CD14-positive monocyte (primary cell): Measurements from ENCODE around the gene BUD23. TPM values are rescaled to one million over a fixed set of nuclear protein-coding genes. Genes with fewer than 3 reads are reported as not detected.
A peak's percentile ranks its signal among the peaks of the same experiment; 100 is the strongest.

Experiments used
- DNase-seq, 3 donors: peaks; one replicate each; pipeline ENCODE4 v3.0.0-alpha.2; 2011 to 2022
- H2AFZ ChIP-seq: 2 replicates; pipeline ENCODE4 v1.6.0; 2012; ENCODE audit warnings: mild to moderate bottlenecking, low read depth, low read length, inconsistent platforms; ENCODE audit not compliant: insufficient read depth, poor library complexity, severe bottlenecking
- H3K27ac ChIP-seq, 2 donors: 1 replicate in 1 of 2; 2 replicates in 1 of 2; pipeline ENCODE4 v1.5.1; 2012 to 2013; ENCODE audit warnings: low read length in 2 of 2, control low read depth in 1 of 2, inconsistent platforms in 1 of 2, low read depth in 1 of 2, mild to moderate bottlenecking in 1 of 2
- H3K27me3 ChIP-seq, 2 donors: one replicate each; pipeline versions ENCODE4 v1.6.0 to v1.6.1; 2011 to 2013; ENCODE audit warnings: low read length in 2 of 2; ENCODE audit not compliant: control insufficient read depth in 2 of 2, insufficient read depth in 2 of 2
- H3K36me3 ChIP-seq, 2 donors: replicated peaks in 1 of 2; 1 replicate in 1 of 2; 2 replicates in 1 of 2; pipeline versions ENCODE4 v1.5.1 to v1.6.1; 2012 to 2013; ENCODE audit warnings: low read length in 2 of 2, control low read depth in 1 of 2, inconsistent platforms in 1 of 2, mild to moderate bottlenecking in 1 of 2; ENCODE audit not compliant: insufficient read depth in 2 of 2, control insufficient read depth in 1 of 2
- H3K4me1 ChIP-seq, 2 donors: 1 replicate in 1 of 2; 2 replicates in 1 of 2; pipeline versions ENCODE4 v1.5.1 to v1.6.1; 2012 to 2013; ENCODE audit warnings: low read length in 2 of 2, control low read depth in 1 of 2, inconsistent platforms in 1 of 2, mild to moderate bottlenecking in 1 of 2, moderate library complexity in 1 of 2; ENCODE audit not compliant: insufficient read depth in 2 of 2, control insufficient read depth in 1 of 2
- H3K4me2 ChIP-seq: replicated peaks from 2 replicates; pipeline ENCODE3; 2012; ENCODE audit warnings: low read length, moderate library complexity, mild to moderate bottlenecking; ENCODE audit not compliant: poor library complexity, severe bottlenecking; ENCODE audit errors: extremely low read depth
- H3K4me3 ChIP-seq, 3 experiments: fragments of 200-600 bp in 1 of 3; sonication (generic) in 1 of 3; replicated peaks in 1 of 3; 1 replicate in 2 of 3; 2 replicates in 1 of 3; pipeline ENCODE4 v1.5.1; 2011 to 2013; ENCODE audit warnings: low read length in 3 of 3, mild to moderate bottlenecking in 3 of 3, control low read depth in 2 of 3, low read depth in 2 of 3, inconsistent platforms in 1 of 3, moderate library complexity in 1 of 3
- H3K79me2 ChIP-seq: 2 replicates; pipeline ENCODE4 v1.6.0; 2012; ENCODE audit warnings: mild to moderate bottlenecking, control low read depth, inconsistent platforms, low read length, moderate library complexity; ENCODE audit not compliant: insufficient read depth
- H3K9ac ChIP-seq: 2 replicates; pipeline ENCODE4 v1.6.0; 2017; ENCODE audit warnings: low read length, mild to moderate bottlenecking; ENCODE audit not compliant: insufficient read depth, poor library complexity, severe bottlenecking
- H3K9me3 ChIP-seq, 2 donors: replicated peaks in 1 of 2; 1 replicate in 1 of 2; 2 replicates in 1 of 2; pipeline versions ENCODE4 v1.5.1 to v1.6.1; 2012 to 2013; ENCODE audit warnings: low read length in 2 of 2, control low read depth in 1 of 2; ENCODE audit not compliant: control insufficient read depth in 1 of 2, insufficient read depth in 1 of 2
- H4K20me1 ChIP-seq: 2 replicates; pipeline ENCODE4 v1.6.0; 2012; ENCODE audit warnings: mild to moderate bottlenecking, low read length, control low read depth, moderate library complexity; ENCODE audit not compliant: insufficient read depth
- H3K27ac Mint-ChIP-seq, 7 donors: one replicate each; pipeline ENCODE4 v1.8.0; 2020; ENCODE audit warnings: mild to moderate bottlenecking in 7 of 7, mixed read lengths in 7 of 7, moderate library complexity in 6 of 7, inconsistent platforms in 2 of 7
- H3K27me3 Mint-ChIP-seq, 3 donors: one replicate each; pipeline ENCODE4 v1.8.0; 2021 to 2022; ENCODE audit warnings: low read depth in 3 of 3, mild to moderate bottlenecking in 3 of 3, mixed read lengths in 3 of 3, moderate library complexity in 3 of 3, inconsistent platforms in 1 of 3
- H3K36me3 Mint-ChIP-seq, 2 donors: one replicate each; pipeline ENCODE4 v1.8.0; 2020; ENCODE audit warnings: mixed read lengths in 2 of 2, inconsistent platforms in 1 of 2, mild to moderate bottlenecking in 1 of 2
- H3K4me1 Mint-ChIP-seq: one replicate; pipeline ENCODE4 v1.8.0; 2020; ENCODE audit warnings: mild to moderate bottlenecking, mixed read lengths
- H3K4me3 Mint-ChIP-seq, 2 donors: one replicate each; pipeline ENCODE4 v1.8.0; 2020; ENCODE audit warnings: mild to moderate bottlenecking in 2 of 2, mixed read lengths in 2 of 2, moderate library complexity in 1 of 2
- H3K9me3 Mint-ChIP-seq, 7 donors: one replicate each; pipeline ENCODE4 v1.8.0; 2020 to 2022; ENCODE audit warnings: mixed read lengths in 7 of 7, mild to moderate bottlenecking in 6 of 7, moderate library complexity in 6 of 7, inconsistent platforms in 2 of 7
- CTCF ChIP-seq: fragments of 200-600 bp; IDR thresholded peaks from one replicate; pipeline ENCODE4 v1.8.0; 2022; ENCODE audit warnings: antibody characterized with exemption, mild to moderate bottlenecking
- WGBS: methylation state at CpG from one replicate; pipeline ENCODE4 v1.1.5; 2013; ENCODE audit warnings: missing lambda C conversion rate; ENCODE audit not compliant: insufficient coverage; 5-methylcytosine and 5-hydroxymethylcytosine counted together
- intact Hi-C, 2 donors: fragments of 100-400 bp; cut with micrococcal nuclease; formaldehyde crosslinking; loops; one replicate each; pipeline versions ENCODE4 v1.15.0 to v1.15.1; 2023
- polyA plus RNA-seq, 3 donors: library from polyadenylated mRNA; depleted of rRNA in 1 of 3; unstranded in 2 of 3; stranded (reverse) in 1 of 3; fragments of 300-500 nt in 2 of 3; fragments of >200 nt in 1 of 3; fragmentation: Illumina TruSeq in 2 of 3; gene quantifications; 1 replicate in 2 of 3; 2 replicates in 1 of 3; pipeline ENCODE4 v1.2.3, GENCODE V29; 2012 to 2021

The BUD23 gene
- polyA plus RNA-seq, 3 donors = 44.5 to 51.9 (median 51.1) TPM

DNA sequence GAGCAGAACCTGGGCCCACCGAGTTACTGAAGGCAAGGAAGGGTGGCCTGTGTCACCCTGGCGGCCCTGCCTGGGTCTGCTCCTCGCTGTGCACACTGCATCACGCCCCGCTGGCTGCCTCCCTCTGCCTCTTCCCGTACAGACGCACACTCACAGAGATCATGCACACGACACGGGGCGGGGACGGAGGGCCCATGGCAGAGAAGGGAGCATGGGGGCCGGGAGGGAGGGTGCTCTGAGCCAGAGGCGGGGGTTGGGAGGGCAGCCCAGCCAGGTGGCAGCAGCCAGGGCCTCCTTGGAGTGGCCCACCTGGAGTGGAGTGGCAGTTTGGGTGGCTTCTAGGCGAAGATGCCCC, 16.6 kb downstream of the BUD23 start:
- Histone ChIP-seq H4K20me1 (no peaks in the 10 kb centered on the region), H3K27me3 (peaks cover 6 to 34% of the 10 kb centered on the region in 2 donors), H3K4me2 (no peak overlapping the region), H3K36me3 (peaks cover 35 to 45% of the 10 kb centered on the region in 2 donors), H3K4me1 (peaks cover 6 to 9% of the 10 kb centered on the region in 2 donors), H3K9ac (no peak overlapping the region), H3K9me3 (peaks cover 0 to 3% of the 10 kb centered on the region in 2 donors), H2AFZ (no peak overlapping the region), H3K79me2 (no peaks in the 10 kb centered on the region), H3K27ac (no peak overlapping the region), H3K4me3 (no peak overlapping the region)
- Mint-ChIP-seq H3K36me3 (peaks cover 45 to 51% of the 10 kb centered on the region in 2 donors), H3K9me3 (peaks cover 0 to 13% (median 3%) of the 10 kb centered on the region in 7 donors), H3K27me3 (peaks cover 30 to 43% (median 41%) of the 10 kb centered on the region in 3 donors), H3K4me3 (no peak overlapping the region), H3K4me1 (peaks cover 14% of the 10 kb centered on the region), H3K27ac (no peak overlapping the region)
- DNase-seq = no peak
- 97% methylated on average over 12 of the region's 14 CpGs for WGBS
- intact Hi-C loops = no loop called here
- TF ChIP-seq CTCF = no peak

- peaks cover 6 to 9% of the 10 kb centered on the region in 2 donors for H3K4me1 ChIP-seq
- Mint-ChIP-seq H3K27ac (peak overlapping the region in 1 of 7 donors; percentile 51), H3K27me3 (peaks cover 36 to 49% (median 45%) of the 10 kb centered on the region in 3 donors), H3K4me3 (no peak overlapping the region), H3K9me3 (peaks cover 0 to 13% (median 3%) of the 10 kb centered on the region in 7 donors), H3K4me1 (peaks cover 14% of the 10 kb centered on the region), H3K36me3 (peaks cover 39 to 44% of the 10 kb centered on the region in 2 donors)
- no peak overlapping the region for H3K4me3 ChIP-seq
- no peaks in the 10 kb centered on the region for H4K20me1 ChIP-seq
- TF ChIP-seq CTCF = no peak
- H3K9ac ChIP-seq = no peak overlapping the region
- peaks cover 32 to 40% of the 10 kb centered on the region in 2 donors for H3K36me3 ChIP-seq
- H3K79me2 ChIP-seq = no peaks in the 10 kb centered on the region
- no peak overlapping the region for H2AFZ ChIP-seq
- H3K27ac ChIP-seq = no peak overlapping the region
- DNase-seq = no peak
- no peak overlapping the region for H3K4me2 ChIP-seq
- peaks cover 6 to 40% of the 10 kb centered on the region in 2 donors for H3K27me3 ChIP-seq
- intact Hi-C loops = no loop called here
- H3K9me3 ChIP-seq = peaks cover 0 to 3% of the 10 kb centered on the region in 2 donors
- 97% methylated on average over 6 of the region's 15 CpGs for WGBS
Observed at GRCh38 chr7:73700581-73701134, 17.3 kb downstream of the BUD23 start.
